ENCODE data around the gene IFNA8.

GRCh38 chr9:21455320-21455719 lies 46.4 kb downstream of the IFNA8 start:
- peak; percentile 81 for TF ChIP-seq CTCF (IDR thresholded peaks at IDR 0.05; ENCODE audit: low read depth, low read length)
- TF ChIP-seq EZH2phosphoT487 (IDR thresholded peaks at IDR 0.05; ENCODE audit: low read depth), result no peak

Data from OCI-LY3 (cell line).